Sigmoid colon (tissue), 7 donors: Measurements from ENCODE around the gene KAZN. TPM values are rescaled to one million over a fixed set of nuclear protein-coding genes. Genes with fewer than 3 reads are reported as not detected.

Experiments
- DNase-seq: peaks from one replicate; pipeline ENCODE4 v3.0.0-alpha.2; 2019
- H3K27ac ChIP-seq, 4 donors: fragments of 200-600 bp; sonication (generic); one replicate each; pipeline ENCODE4 v1.5.1; 2016 to 2019; ENCODE audit warnings: mild to moderate bottlenecking in 1 of 4
- H3K27me3 ChIP-seq, 3 donors: fragments of 200-600 bp; sonication (generic); one replicate each; pipeline ENCODE4 v1.5.1; 2019; ENCODE audit warnings: mild to moderate bottlenecking in 1 of 3
- H3K36me3 ChIP-seq, 4 donors: fragments of 200-600 bp; sonication (generic); one replicate each; pipeline ENCODE4 v1.5.1; 2016 to 2019
- H3K4me1 ChIP-seq, 4 donors: fragments of 200-600 bp; sonication (generic); one replicate each; pipeline ENCODE4 v1.5.1; 2017 to 2019
- H3K4me3 ChIP-seq, 4 donors: fragments of 200-600 bp; sonication (generic); one replicate each; pipeline ENCODE4 v1.5.1; 2017 to 2019; ENCODE audit warnings: mild to moderate bottlenecking in 2 of 4, moderate library complexity in 1 of 4
- H3K9me3 ChIP-seq, 4 donors: fragments of 200-600 bp in 3 of 4; sonication (generic) in 3 of 4; one replicate each; pipeline versions ENCODE4 v1.5.1 to v1.6.1; 2013 to 2019
- EP300 ChIP-seq, 4 donors: sonication (generic); formaldehyde crosslinking; IDR thresholded peaks; one replicate each; pipeline ENCODE4 v1.6.1; 2017; ENCODE audit warnings: antibody characterized with exemption in 4 of 4
- POLR2A ChIP-seq, 2 donors: fragments of 450-650 bp; IDR thresholded peaks; one replicate each; pipeline ENCODE4 v1.6.1; 2016; ENCODE audit warnings: antibody characterized with exemption in 2 of 2, mild to moderate bottlenecking in 2 of 2, moderate library complexity in 2 of 2
- POLR2AphosphoS5 ChIP-seq, 4 donors: sonication (generic); formaldehyde crosslinking; IDR thresholded peaks; one replicate each; pipeline ENCODE4 v1.6.1; 2017; ENCODE audit warnings: antibody characterized with exemption in 4 of 4
- WGBS, 2 donors: extraction: QIAGEN DNeasy Blood & Tissue Kit; methylation state at CpG; one replicate each; pipeline ENCODE4 v1.1.7; 2013; 5-methylcytosine and 5-hydroxymethylcytosine counted together
- intact Hi-C: fragments of 100-400 bp; cut with DNase I; formaldehyde crosslinking; loops from one replicate; pipeline ENCODE4 v1.15.1; 2023
- polyA plus RNA-seq, 3 donors: library from polyadenylated mRNA; stranded (reverse); fragments of 200-250 nt; gene quantifications; one replicate each; pipeline ENCODE4 v1.2.3, GENCODE V29; 2013
- total RNA-seq, 4 donors: library from RNA; depleted of rRNA; stranded (reverse); fragments of >200 nt; gene quantifications; one replicate each; pipeline ENCODE4 v1.1.0, GENCODE V29; 2016
- TF ChIP-seq, protein P1 (sequence below), 4 experiments: fragments of 450-650 bp in 3 of 4; fragments of 200-600 bp in 1 of 4; IDR thresholded peaks; one replicate each; pipeline ENCODE4 v1.5.1; 2016 to 2019; ENCODE audit warnings: antibody characterized with exemption in 4 of 4, mild to moderate bottlenecking in 3 of 4, moderate library complexity in 2 of 4
- donor health status: healthy with polysubstance abuse.
- donor health status: Bipolar disorder and iron deficiency.
- donor health status: healthy.

The KAZN gene
- total and polyA plus RNA-seq, 7 donors, result 2.5 to 11.4 (median 5.6) TPM

DNA sequence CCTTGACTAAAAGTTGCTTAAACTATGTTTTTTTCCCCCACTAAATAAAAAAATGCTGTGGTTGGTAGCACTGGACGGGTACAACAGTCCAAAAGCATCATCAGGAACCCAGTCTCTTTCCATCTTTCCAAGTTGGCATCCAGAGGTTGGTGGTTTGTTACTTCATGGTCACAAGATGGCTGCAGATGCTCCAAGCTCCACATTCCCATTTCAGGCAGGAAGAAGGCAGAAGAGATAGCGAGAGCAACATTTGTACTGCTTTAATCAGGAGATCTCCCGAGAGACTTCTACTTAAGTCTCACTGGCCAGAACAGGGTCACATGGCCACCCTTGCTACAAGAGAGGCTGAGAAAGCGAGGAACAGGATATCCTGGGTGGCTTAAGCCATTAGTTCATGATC, 230.2 kb downstream of the KAZN start:
- no peak for TF ChIP-seq POLR2AphosphoS5 (IDR thresholded peaks at IDR 0.05)
- H3K9me3 ChIP-seq, result no peaks in the 10 kb centered on the region
- H3K27me3 ChIP-seq, result no peaks in the 10 kb centered on the region
- H3K4me1 ChIP-seq, result no peaks in the 10 kb centered on the region
- WGBS, 2 donors, result 58 to 91% methylated on average over 4 of the region's 4 CpGs
- H3K4me3 ChIP-seq, result no peak overlapping the region
- no peak for DNase-seq
- H3K36me3 ChIP-seq, result no peaks in the 10 kb centered on the region
- H3K27ac ChIP-seq, result no peak overlapping the region
- intact Hi-C loops, result no loop called here

DNA sequence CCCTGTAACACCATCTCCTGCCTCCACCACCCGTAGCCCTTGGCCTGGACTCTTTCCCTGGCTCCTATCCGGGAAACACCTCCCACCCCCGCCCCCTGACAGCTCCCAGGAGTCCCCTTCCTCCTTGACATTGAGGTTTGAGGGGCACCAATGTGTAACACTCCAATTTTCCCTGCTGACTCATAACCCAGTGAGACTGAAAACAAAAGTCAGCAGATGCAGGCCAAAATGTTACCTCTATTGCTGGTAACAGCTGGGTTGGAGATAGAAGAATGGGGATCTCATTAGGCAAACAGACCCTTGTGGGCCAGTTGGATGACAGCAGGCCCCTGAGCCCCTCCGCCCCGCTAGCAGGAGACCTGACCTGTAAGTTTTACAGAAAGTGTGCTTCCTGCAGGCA, 237.2 kb downstream of the KAZN start:
- DNase-seq, result no peak
- Histone ChIP-seq H3K27me3 (no peaks in the 10 kb centered on the region), H3K4me1 (no peaks in the 10 kb centered on the region), H3K27ac (no peak overlapping the region), H3K9me3 (no peaks in the 10 kb centered on the region), H3K4me3 (no peak overlapping the region), H3K36me3 (no peaks in the 10 kb centered on the region)
- 74 to 81% methylated on average over 5 of the region's 5 CpGs for WGBS, 2 donors
- intact Hi-C loops, result no loop called here
- TF ChIP-seq EP300 (IDR thresholded peaks at IDR 0.05) (no peak), POLR2A (IDR thresholded peaks at IDR 0.05) (no peak), POLR2AphosphoS5 (IDR thresholded peaks at IDR 0.05) (no peak)
- TF ChIP-seq, protein P1, sequence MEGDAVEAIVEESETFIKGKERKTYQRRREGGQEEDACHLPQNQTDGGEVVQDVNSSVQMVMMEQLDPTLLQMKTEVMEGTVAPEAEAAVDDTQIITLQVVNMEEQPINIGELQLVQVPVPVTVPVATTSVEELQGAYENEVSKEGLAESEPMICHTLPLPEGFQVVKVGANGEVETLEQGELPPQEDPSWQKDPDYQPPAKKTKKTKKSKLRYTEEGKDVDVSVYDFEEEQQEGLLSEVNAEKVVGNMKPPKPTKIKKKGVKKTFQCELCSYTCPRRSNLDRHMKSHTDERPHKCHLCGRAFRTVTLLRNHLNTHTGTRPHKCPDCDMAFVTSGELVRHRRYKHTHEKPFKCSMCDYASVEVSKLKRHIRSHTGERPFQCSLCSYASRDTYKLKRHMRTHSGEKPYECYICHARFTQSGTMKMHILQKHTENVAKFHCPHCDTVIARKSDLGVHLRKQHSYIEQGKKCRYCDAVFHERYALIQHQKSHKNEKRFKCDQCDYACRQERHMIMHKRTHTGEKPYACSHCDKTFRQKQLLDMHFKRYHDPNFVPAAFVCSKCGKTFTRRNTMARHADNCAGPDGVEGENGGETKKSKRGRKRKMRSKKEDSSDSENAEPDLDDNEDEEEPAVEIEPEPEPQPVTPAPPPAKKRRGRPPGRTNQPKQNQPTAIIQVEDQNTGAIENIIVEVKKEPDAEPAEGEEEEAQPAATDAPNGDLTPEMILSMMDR (IDR thresholded peaks at IDR 0.05), result no peak

DNA sequence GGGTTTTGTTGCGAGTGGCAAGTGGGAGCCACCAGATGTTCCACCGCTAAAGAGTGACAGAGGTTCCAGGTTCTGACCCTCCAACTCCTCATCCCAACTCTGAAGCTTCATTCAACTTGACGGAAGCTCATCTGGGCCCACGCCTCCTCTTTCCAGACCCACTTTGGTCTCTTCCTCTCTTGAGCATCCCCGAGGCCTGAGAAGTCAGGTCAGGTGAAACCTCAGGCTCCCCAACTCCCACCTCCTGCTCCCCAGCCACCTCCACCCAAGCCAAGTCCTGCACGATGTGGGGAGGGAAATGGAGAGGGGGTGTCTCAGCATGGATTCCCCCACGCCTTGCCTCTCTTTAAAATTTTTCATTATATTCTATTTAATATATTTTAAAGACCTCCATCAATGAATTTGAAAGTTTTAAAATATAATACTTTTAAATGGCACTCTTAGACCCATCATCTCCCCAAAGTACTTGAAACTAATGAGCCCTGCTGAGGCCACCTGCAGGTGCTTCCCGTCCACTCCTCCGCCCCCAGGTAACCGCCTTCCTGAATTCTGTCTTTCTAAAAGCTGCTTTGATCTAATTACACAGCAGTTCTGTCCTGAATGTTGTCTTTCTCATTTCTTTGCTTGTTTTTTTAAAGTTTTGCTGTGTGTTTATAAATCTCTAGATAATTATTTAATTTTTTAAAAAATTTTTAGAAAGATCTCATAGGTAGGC, 238.1 kb downstream of the KAZN start:
- H3K27me3 ChIP-seq, result no peaks in the 10 kb centered on the region
- H3K27ac ChIP-seq, result no peak overlapping the region
- H3K4me1 ChIP-seq, result no peaks in the 10 kb centered on the region
- H3K9me3 ChIP-seq, result peaks cover 0 to 3% (median 2%) of the 10 kb centered on the region in 4 donors
- H3K4me3 ChIP-seq, result no peak overlapping the region
- no peak for DNase-seq
- intact Hi-C loops, result no loop called here
- TF ChIP-seq POLR2A (IDR thresholded peaks at IDR 0.05) (no peak), POLR2AphosphoS5 (IDR thresholded peaks at IDR 0.05) (no peak), EP300 (IDR thresholded peaks at IDR 0.05) (no peak)
- TF ChIP-seq, protein P1 (IDR thresholded peaks at IDR 0.05), result no peak
- no peaks in the 10 kb centered on the region for H3K36me3 ChIP-seq
- 80 to 89% methylated on average over 10 of the region's 10 CpGs for WGBS, 2 donors

DNA sequence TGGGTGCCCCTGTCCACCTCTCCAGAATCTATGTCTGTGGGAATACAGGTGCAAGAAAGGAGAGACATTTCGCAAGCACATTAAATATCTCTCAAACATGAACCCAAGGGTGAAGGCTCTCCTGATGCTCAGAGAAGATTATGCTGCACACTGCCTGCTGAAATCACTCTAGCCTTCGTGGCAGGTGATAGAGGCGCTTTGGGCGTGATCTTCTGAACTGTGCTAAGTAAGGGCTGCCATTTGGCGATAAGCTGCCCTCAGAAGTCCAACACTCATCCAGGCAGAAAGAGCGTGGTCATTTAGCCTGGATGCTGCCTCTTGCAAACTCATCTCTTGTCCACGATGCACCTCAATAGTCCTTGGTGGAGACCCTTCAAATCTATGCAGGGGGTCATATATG, 241.9 kb downstream of the KAZN start:
- Histone ChIP-seq H3K36me3 (no peaks in the 10 kb centered on the region), H3K27ac (no peak overlapping the region), H3K4me3 (no peak overlapping the region), H3K9me3 (peaks cover 0 to 11% (median 7%) of the 10 kb centered on the region in 4 donors), H3K27me3 (no peaks in the 10 kb centered on the region), H3K4me1 (no peaks in the 10 kb centered on the region)
- no peak for DNase-seq
- intact Hi-C loops, result no loop called here
- TF ChIP-seq, protein P1 (IDR thresholded peaks at IDR 0.05), result no peak
- TF ChIP-seq POLR2A (IDR thresholded peaks at IDR 0.05), result no peak
- no peak for TF ChIP-seq POLR2AphosphoS5 (IDR thresholded peaks at IDR 0.05)
- no peak for TF ChIP-seq EP300 (IDR thresholded peaks at IDR 0.05)
- WGBS, 2 donors, result 88 to 91% methylated on average over 7 of the region's 7 CpGs

DNA sequence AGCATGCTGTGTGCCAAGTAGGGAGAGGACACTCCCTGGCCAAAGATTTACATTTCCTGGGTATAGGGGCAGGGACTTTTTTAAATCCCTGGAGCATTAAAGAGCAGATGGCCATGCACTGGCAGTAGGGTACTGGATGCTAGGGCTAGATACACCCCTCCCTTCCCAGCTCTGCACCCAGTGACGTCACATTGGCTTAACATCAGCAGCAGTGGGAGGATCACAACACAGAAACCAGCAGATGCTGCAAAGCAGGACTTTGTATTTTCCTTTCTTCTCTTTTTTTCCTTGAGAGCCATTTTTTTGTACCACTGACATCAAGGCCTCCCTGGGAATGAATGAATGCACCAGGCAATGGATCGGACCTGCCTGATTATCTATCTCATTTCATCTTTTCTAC, 243.0 kb downstream of the KAZN start:
- no peak for DNase-seq
- no peak overlapping the region for H3K27ac ChIP-seq
- no peaks in the 10 kb centered on the region for H3K36me3 ChIP-seq
- H3K4me1 ChIP-seq, result no peaks in the 10 kb centered on the region
- peaks cover 0 to 11% (median 7%) of the 10 kb centered on the region in 4 donors for H3K9me3 ChIP-seq
- intact Hi-C loops, result no loop called here
- no peak overlapping the region for H3K4me3 ChIP-seq
- WGBS, 2 donors, result 84 to 92% methylated on average over 2 of the region's 2 CpGs
- TF ChIP-seq, protein P1 (IDR thresholded peaks at IDR 0.05), result no peak
- no peak for TF ChIP-seq POLR2A (IDR thresholded peaks at IDR 0.05)
- no peak for TF ChIP-seq EP300 (IDR thresholded peaks at IDR 0.05)
- no peak for TF ChIP-seq POLR2AphosphoS5 (IDR thresholded peaks at IDR 0.05)
- no peaks in the 10 kb centered on the region for H3K27me3 ChIP-seq
